HG03342 (cell line): Measurements from ENCODE around the gene PAK5.

Experiments used
- ATAC-seq: cut with Tn5 transposase; IDR thresholded peaks from one replicate; pipeline ENCODE4 v1.9.1; 2021; ENCODE audit warnings: mild to moderate bottlenecking, moderate library complexity; ENCODE audit not compliant: unreplicated experiment

Gene PAK5

GRCh38 chr20:9626357-9626756 is 212.5 kb downstream of the PAK5 start:
- ATAC-seq = no peak

- ATAC-seq = no peak
Observed at GRCh38 chr20:9617940-9618339, 220.9 kb downstream of the PAK5 start.

GRCh38 chr20:9616833-9617461 is 221.9 kb downstream of the PAK5 start:
- peak; percentile 43 for ATAC-seq

- peak; percentile 12 for ATAC-seq
Observed at GRCh38 chr20:9616455-9616805, 222.4 kb downstream of the PAK5 start.

- peak; percentile 98 for ATAC-seq
Observed at GRCh38 chr20:9615766-9616454, 223.0 kb downstream of the PAK5 start.

GRCh38 chr20:9615118-9615517 is 223.8 kb downstream of the PAK5 start:
- no peak for ATAC-seq

- no peak for ATAC-seq
Observed at GRCh38 chr20:9613871-9614270, 225.0 kb downstream of the PAK5 start.

GRCh38 chr20:9611921-9612320 is 227.0 kb downstream of the PAK5 start:
- no peak for ATAC-seq

GRCh38 chr20:9610665-9611064 is 228.2 kb downstream of the PAK5 start:
- ATAC-seq = no peak

GRCh38 chr20:9609887-9610502 is 228.9 kb downstream of the PAK5 start:
- ATAC-seq = peak; percentile 85

- ATAC-seq = no peak
Observed at GRCh38 chr20:9608639-9609340, 230.1 kb downstream of the PAK5 start.

- no peak for ATAC-seq
Observed at GRCh38 chr20:9602847-9603183, 236.1 kb downstream of the PAK5 start.

- ATAC-seq = no peak
Observed at GRCh38 chr20:9600562-9600961, 238.3 kb downstream of the PAK5 start.

- ATAC-seq = no peak
Observed at GRCh38 chr20:9597547-9597946, 241.3 kb downstream of the PAK5 start.

GRCh38 chr20:9595763-9596162 is 243.1 kb downstream of the PAK5 start:
- ATAC-seq = no peak

- ATAC-seq = no peak
Observed at GRCh38 chr20:9594284-9594875, 244.5 kb downstream of the PAK5 start.

GRCh38 chr20:9592419-9592818 is 246.5 kb downstream of the PAK5 start:
- no peak for ATAC-seq

GRCh38 chr20:9591080-9591479 is 247.8 kb downstream of the PAK5 start:
- no peak for ATAC-seq

- ATAC-seq = no peak
Observed at GRCh38 chr20:9590189-9590588, 248.7 kb downstream of the PAK5 start.

- no peak for ATAC-seq
Observed at GRCh38 chr20:9588706-9589105, 250.2 kb downstream of the PAK5 start.

GRCh38 chr20:9583151-9583550 is 255.7 kb downstream of the PAK5 start:
- no peak for ATAC-seq

- ATAC-seq = no peak
Observed at GRCh38 chr20:9582137-9582536, 256.7 kb downstream of the PAK5 start.
